ENCODE measurements around the gene SH3GLB2. TPM values are rescaled to one million over a fixed set of nuclear protein-coding genes. Genes with fewer than 3 reads are reported as not detected.
"Not testable (repeated sequence)": the region's sequence is repeated elsewhere in the genome, so short reads cannot be mapped to it uniquely, and the experiment has no call there.

The SH3GLB2 gene
- total RNA-seq, 1 donor from 2014 or later = 94.7 TPM

GRCh38 chr9:129006328-129007034 is 21.6 kb downstream of the SH3GLB2 start:
- intact Hi-C loops (cut with DNase I) = no loop called here
- peak; percentile 57 for DNase-seq
- peaks cover 97% of the 10 kb centered on the region for H3K36me3 ChIP-seq

GRCh38 chr9:129005336-129005997 is 22.7 kb downstream of the SH3GLB2 start:
- TF ChIP-seq CTCF (IDR thresholded peaks at IDR 0.05) = no peak
- DNase-seq (peak; percentile 28), ATAC-seq (no peak)
- Histone ChIP-seq H3K9me3 (no peaks in the 10 kb centered on the region), H3K36me3 (peaks cover 97% of the 10 kb centered on the region), H3K4me3 (no peak overlapping the region), H3K27me3 (ENCODE audit: low read depth) (no peaks in the 10 kb centered on the region), H3K4me1 (peaks cover 8% of the 10 kb centered on the region), H3K27ac (no peak overlapping the region)
- intact Hi-C loops (cut with DNase I) = no loop called here

More at GRCh38 chr9:129006328-129007034, 21.6 kb downstream of the SH3GLB2 start:
- H3K27me3 ChIP-seq (ENCODE audit: low read depth) = no peaks in the 10 kb centered on the region
- no peak overlapping the region for H3K4me3 ChIP-seq
- H3K9me3 ChIP-seq = no peaks in the 10 kb centered on the region
- peak; percentile 81 for TF ChIP-seq CTCF (IDR thresholded peaks at IDR 0.05)
- H3K4me1 ChIP-seq = peaks cover 8% of the 10 kb centered on the region
- peak; percentile 76 to 83 for ATAC-seq
- no peak overlapping the region for H3K27ac ChIP-seq

- intact Hi-C loops (cut with DNase I); H3K4me3 ChIP-seq; H3K9me3 ChIP-seq; ATAC-seq; H3K27ac ChIP-seq; H3K4me1 ChIP-seq; H3K27me3 ChIP-seq (ENCODE audit: low read depth); DNase-seq: not testable (repeated sequence)
- peaks cover 99% of the 10 kb centered on the region for H3K36me3 ChIP-seq
Observed at GRCh38 chr9:129004173-129004572, 24.0 kb downstream of the SH3GLB2 start.

- ATAC-seq (no peak), DNase-seq (no peak)
- Histone ChIP-seq H3K4me1 (peaks cover 8% of the 10 kb centered on the region), H3K4me3 (no peak overlapping the region), H3K27me3 (ENCODE audit: low read depth) (no peaks in the 10 kb centered on the region), H3K27ac (no peak overlapping the region), H3K36me3 (peaks cover 99% of the 10 kb centered on the region), H3K9me3 (no peaks in the 10 kb centered on the region)
- TF ChIP-seq CTCF (IDR thresholded peaks at IDR 0.05) = no peak
- intact Hi-C loops (cut with DNase I) = no loop called here
Observed at GRCh38 chr9:129002992-129003391, 25.1 kb downstream of the SH3GLB2 start.

GRCh38 chr9:129001504-129002325 is 26.4 kb downstream of the SH3GLB2 start:
- no peak for TF ChIP-seq CTCF (IDR thresholded peaks at IDR 0.05)
- Histone ChIP-seq H3K4me1 (peaks cover 3% of the 10 kb centered on the region), H3K4me3 (no peak overlapping the region), H3K9me3 (no peaks in the 10 kb centered on the region), H3K27ac (no peak overlapping the region), H3K27me3 (ENCODE audit: low read depth) (no peaks in the 10 kb centered on the region), H3K36me3 (peaks cover 99% of the 10 kb centered on the region)
- intact Hi-C loops (cut with DNase I) = no loop called here
- ATAC-seq (no peak), DNase-seq (no peak)
